HG02981 (cell line): ENCODE data around the gene TFR2.

Source experiments
- ATAC-seq: cut with Tn5 transposase; IDR thresholded peaks from one replicate; pipeline ENCODE4 v1.9.1; 2021; ENCODE audit warnings: mild to moderate bottlenecking, moderate library complexity; ENCODE audit not compliant: unreplicated experiment

The TFR2 gene

DNA sequence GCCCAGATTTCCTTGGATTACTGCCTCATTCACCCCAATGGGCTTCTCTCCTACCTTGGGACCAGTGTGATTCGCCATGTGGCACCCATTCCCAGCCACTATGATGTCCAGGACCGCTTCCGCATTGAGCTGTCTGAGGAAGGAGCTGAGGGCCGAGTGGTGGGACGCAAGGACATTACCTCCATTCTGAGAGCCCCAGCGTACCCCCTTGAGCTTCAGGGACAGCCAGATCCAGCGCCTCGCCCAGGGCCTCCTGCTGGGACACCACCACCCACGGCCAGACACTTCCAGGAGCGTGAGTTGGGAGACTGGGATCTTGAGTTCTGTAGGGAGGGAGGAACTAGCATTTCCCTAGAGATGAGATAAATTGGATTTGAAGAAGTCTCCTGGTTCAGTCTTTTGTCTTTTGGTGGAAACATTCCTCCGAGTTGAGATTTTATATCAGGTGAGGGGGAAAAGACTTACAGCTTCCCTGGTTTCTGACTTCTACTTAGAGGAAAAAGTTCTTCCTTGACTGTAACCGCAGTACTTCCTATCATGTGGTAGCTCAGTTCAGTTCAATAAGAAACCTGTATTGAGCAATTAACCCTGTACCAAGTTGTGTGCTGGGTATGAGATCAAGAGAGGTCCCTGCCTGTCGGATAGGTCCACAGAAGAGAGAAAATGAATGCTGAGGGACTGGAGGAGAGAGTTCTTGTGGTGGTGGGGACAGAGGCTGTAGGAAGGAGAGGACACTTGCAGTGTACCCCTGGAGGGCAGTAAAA, 27.8 kb downstream of the TFR2 start:
- no peak for ATAC-seq

DNA sequence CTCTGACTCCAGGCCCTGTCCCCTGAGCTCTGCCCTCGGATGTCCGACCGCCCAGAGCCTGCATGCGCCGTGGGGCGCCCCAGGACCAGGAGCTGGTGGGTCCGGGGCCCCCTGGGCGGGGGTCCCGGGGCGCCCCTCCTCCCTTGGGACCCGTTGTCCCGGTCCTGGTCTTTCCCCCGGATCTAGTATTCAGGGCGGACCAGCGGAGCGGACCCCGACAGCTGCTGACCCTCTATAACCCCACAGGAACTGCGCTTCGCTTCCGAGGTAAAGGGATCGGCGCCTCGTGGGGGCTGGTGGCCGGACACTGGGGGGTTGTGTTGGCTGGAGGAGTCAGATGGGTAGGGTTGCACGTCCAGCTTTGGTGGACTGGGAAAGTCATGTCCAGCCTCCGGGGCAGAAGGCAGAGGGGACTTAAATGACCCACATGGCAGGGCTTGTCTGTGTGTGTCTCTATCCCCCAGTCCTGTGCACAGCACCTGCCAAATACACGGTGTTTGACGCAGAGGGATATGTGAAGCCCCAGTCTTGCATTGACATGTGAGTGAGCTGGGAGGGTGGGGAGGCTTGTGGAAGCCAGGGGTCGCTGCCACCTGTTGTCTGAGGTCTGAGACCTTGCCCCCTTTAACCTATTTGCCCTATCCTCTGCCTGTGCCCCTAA, 28.5 kb downstream of the TFR2 start:
- ATAC-seq = no peak

DNA sequence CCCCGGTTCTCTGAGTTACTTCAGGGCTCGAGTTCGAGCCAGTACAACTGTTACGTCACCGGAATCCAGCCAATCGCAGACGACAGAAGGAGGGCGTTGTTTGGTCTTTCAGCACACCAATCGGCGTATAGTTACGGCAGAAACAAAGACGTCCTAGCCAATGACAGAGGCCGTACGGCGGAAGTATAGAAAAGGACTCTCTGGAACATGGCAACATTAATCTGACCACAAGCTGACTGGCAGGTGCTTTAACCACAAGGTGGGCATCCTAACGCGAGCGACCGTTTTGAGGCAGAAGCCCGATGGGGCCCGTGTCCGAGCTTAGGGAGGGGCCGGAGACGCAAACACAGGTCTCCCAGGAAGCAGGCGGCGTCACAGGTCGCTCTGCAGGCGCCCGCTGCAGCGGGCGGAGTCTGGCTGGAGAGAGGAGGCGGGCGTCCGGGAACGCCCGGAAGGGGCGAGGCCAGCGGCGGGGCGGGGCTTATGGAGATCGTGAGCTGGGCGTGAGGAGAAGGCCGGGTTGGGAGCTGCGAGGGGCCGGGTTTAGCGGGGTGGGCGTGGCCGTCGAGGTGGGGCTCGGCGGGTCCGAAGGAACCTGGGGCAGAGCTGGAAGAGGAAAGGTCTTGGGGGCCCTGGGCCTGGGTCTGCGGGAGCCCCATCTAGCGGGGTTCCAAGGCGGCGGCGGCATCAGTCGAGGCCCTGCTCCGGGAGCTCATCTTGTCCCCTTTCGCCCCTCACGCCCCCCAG, 29.2 kb downstream of the TFR2 start, which contains the start of gene MOSPD3:
MOSPD3 (plus strand) TSS at position 558 of the 747 bp plus-strand sequence. CDS start 252 bp downstream, outside the sequence.
- peak; percentile 90 for ATAC-seq

GRCh38 chr7:100609958-100610357, 31.4 kb downstream of the TFR2 start:
- no peak for ATAC-seq

DNA sequence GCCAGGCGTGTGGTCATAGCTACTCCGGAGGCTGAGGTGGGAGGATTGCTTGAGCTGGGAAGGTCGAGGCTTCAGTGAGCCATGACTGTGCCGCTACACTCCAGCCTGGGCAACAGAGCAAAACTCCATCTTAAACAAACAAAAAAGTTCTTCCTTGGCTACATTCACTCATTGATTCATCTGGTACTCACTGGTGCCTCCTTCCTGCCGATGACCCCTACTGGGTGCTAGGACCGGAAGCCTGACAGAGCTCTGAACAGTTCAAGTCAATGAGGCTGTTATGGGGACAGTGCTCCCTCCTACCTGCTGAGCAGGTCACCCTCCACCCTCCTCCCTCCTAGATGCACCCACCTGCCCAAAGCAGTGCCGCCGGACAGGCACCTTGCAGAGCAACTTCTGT, 34.2 kb downstream of the TFR2 start:
- no peak for ATAC-seq

DNA sequence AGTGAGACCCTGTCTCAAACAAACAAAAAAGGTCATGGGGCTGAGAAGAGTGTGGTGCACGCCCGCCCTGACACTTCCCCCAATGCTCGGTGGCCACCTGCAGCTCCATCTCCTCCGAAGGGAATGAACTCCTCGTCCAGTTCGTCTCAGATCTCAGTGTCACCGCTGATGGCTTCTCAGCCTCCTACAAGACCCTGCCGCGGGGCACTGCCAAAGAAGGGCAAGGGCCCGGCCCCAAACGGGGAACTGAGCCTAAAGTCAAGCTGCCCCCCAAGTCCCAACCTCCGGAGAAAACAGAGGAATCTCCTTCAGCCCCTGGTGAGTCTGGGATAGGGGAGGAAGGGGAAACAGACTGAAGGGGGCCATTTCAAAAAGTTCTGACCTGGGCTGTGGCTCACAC, 35.0 kb downstream of the TFR2 start:
- ATAC-seq = no peak

- ATAC-seq = no peak
These were observed 36.1 kb downstream of the TFR2 start for GRCh38 chr7:100604976-100605911.

- ATAC-seq = no peak
These were observed 37.0 kb downstream of the TFR2 start for GRCh38 chr7:100604028-100604975.

DNA sequence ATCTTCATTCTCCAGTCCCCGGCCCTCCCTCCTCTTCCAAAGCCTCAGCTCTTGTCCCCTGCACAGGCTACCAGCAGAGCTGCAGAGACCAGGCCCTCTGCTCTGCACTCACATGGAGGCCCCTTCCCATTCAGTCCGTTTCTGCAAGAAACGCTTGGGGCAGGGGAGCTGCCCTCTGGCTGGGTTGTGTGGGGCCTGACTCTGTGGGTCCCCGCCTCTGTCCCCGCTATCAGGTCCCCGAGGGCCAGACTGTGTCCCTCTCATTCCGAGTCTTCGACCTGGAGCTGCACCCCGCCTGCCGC, 37.7 kb downstream of the TFR2 start:
- no peak for ATAC-seq

DNA sequence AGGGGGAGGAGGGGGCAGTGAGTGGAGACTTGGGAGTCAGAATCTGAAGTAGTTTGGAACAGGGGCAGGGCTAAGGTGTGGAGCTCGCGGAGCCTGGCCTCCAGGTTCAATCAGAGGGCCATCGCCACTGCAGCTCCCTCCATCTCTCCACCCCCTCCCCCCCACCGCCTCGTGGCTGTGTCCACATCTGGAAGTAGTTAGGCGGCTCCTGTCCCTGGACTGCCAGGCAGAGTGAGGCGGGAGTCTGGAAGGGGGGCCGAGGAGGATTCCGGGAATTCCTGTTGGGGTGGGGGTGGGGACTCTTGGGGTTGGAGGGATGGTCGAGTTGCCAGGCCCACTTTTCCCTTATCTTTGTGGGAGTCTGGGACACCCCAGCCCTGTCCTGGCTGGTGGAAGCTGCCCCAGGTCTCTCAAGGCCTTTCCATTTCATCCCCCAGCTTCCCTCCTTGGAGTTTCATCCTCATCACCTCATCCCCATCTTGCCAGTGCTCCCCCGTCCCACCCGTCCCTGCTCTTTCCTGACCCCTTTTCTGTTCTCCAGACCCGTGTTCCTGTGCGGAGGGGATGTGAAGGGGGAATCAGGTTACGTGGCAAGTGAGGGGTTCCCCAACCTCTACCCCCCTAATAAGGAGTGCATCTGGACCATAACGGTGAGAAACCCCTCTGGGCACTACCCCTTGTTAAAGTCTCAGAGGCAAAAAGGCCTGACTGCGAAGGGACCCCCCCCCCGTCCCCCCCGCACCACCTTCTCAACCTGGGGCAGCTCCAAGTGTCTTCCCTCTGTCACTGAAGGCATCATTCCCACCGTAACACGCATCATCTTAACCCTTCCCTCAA, 38.2 kb downstream of the TFR2 start:
- ATAC-seq = no peak

DNA sequence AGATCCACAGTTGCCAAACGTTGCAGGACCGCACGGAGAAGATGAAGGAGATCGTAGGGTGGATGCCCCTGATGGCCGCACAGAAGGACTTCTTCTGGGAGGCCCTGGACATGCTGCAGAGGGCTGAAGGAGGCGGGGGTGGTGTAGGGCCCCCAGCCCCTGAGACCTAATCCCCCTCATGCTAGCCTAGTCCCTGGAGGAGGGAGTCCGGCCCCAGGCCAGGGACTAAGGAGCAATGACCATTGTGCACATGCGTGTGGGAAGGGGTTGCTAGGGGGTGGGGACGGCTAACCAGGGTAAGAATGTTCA, 40.7 kb downstream of the TFR2 start:
- ATAC-seq = no peak

DNA sequence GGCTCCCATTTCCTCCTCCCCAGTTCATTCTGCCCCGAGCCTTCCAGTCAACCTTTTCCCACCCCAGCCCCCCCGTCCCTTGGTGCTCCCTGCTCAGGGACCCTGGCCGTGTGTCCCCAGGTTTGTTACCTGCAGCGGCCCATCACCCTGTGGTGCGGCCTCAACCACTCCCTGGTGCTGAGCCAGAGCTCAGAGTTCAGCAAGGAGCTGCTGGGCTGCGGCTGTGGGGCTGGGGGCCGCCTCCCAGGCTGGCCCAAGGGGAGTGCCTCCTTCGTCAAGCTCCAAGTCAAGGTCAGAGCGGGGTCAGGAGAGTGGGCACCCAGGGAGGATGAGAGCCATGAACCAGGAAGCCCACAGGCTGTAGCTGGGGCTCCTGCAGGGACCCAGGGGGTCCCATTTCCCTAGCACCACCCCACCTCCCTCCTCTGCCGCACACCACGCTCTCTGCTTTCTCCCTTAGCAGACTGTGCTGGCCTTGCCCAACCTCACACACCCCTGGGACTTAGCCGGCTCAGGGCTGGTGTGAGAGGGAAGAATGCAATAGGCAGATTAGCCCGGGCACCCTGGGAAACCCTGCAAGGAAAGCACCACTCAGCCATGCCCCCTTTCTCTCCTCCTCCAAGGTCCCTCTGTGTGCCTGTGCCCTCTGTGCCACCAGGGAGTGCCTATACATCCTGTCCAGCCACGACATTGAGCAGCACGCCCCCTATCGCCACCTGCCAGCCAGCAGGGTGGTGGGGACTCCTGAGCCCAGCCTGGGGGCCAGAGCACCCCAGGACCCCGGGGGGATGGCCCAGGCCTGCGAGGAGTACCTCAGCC, 41.2 kb downstream of the TFR2 start:
- no peak for ATAC-seq

- ATAC-seq = no peak
These were observed 42.9 kb downstream of the TFR2 start for GRCh38 chr7:100598425-100598824.

DNA sequence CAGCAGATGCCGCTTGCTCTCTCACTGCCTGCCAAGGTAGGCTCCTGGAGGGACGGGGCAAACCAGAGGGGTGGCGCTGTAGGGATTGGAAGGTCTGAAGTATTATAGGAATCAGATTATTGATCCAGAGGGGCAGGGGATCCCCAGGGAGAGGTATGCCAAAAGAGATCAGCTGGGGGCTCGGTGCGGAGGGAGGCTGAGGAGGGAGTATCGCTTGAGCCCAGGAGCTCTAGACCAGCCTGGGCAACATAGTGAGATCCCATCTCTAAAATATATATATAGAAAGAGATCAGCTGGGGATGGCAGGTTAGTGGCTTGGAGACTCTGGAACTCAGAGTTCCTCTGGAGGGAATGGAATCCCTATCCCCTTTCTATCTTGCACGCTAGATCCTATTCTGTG, 46.2 kb downstream of the TFR2 start:
- ATAC-seq = no peak

DNA sequence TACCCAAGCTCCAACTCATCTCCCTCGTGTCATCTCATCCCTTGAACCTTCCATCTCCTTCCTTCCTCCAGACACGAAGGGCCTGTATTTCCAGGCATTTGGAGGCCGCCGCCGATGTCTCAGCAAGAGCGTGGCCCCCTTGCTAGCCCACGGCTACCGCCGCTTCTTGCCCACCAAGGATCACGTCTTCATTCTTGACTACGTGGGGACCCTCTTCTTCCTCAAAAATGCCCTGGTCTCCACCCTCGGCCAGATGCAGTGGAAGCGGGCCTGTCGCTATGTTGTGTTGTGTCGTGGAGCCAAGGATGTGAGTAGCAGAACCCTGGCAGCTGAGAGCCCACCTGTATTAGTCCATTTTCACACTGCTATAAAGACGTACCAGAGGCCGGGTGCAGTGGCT, 49.8 kb downstream of the TFR2 start:
- no peak for ATAC-seq

- ATAC-seq = no peak
These were observed 51.1 kb downstream of the TFR2 start for GRCh38 chr7:100590077-100590737.

DNA sequence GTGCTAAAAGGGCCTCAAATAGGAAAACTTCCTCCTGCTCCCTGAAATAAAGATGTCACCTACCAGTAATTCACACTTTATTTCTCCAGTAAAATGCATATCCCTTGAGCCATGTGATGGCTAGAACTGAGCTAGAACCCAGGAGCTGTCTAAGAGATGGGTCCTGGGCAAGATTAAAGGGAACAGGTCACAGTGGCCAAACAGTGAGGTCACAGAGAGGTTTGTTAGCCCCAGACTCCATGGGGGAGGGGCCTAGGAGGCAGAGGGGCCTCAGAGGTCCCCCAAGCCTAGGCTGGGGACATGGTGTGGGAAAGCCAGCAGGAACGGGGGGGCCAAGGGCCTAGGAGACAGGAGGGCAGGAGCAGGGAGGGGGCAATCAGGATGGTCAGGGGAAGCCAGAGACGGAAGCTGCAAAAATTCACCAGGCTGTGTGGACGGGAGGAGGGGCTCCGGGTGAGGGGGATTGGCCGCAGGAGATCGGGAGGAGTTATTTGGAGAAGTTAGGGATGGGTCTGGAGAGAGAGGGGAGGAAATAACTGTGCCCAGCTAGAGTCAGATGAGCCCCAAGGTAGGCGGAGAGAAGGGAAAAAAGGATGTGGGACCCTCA, 51.9 kb downstream of the TFR2 start:
- ATAC-seq = no peak
